HG03442 (cell line): ENCODE measurements around the gene TCN2.
"Not testable (repeated sequence)": the region's sequence is repeated elsewhere in the genome, so short reads cannot be mapped to it uniquely, and the experiment has no call there.

Source experiments
- ATAC-seq: cut with Tn5 transposase; IDR thresholded peaks from one replicate; pipeline ENCODE4 v1.9.1; 2021; ENCODE audit warnings: mild to moderate bottlenecking, moderate library complexity; ENCODE audit not compliant: unreplicated experiment

TCN2 gene

GRCh38 chr22:30609260-30610185 lies 2.5 kb downstream of the TCN2 start:
- peak; percentile 47 for ATAC-seq

GRCh38 chr22:30610299-30610698 lies 3.3 kb downstream of the TCN2 start:
- ATAC-seq, result no peak

DNA sequence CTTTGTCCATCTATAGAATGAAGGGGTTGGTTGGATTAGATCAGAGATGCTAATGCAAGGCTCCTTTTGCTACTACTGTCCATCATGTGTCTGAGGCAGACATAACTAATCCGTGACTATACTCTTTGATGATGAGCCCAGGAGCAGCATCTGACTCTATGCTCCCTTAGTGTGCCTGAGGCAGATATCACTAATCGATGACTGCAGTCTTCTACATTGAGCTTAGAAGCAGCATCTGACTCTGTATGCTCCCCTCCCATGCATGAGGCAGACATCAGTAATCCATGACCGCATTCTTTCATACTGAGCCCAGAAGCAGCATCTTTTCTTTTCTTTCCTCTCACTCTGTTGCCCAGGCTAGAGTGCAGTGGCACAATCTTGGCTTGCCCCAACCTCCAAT lies 4.2 kb downstream of the TCN2 start:
- ATAC-seq, result no peak

GRCh38 chr22:30612789-30613188 lies 5.8 kb downstream of the TCN2 start:
- no peak for ATAC-seq

GRCh38 chr22:30614268-30614667 lies 7.3 kb downstream of the TCN2 start:
- no peak for ATAC-seq

- ATAC-seq, result no peak
These were observed 7.9 kb downstream of the TCN2 start for GRCh38 chr22:30614879-30615278.

GRCh38 chr22:30615543-30615954 lies 8.6 kb downstream of the TCN2 start:
- no peak for ATAC-seq

- no peak for ATAC-seq
These were observed 10.8 kb downstream of the TCN2 start for GRCh38 chr22:30617819-30618218.

DNA sequence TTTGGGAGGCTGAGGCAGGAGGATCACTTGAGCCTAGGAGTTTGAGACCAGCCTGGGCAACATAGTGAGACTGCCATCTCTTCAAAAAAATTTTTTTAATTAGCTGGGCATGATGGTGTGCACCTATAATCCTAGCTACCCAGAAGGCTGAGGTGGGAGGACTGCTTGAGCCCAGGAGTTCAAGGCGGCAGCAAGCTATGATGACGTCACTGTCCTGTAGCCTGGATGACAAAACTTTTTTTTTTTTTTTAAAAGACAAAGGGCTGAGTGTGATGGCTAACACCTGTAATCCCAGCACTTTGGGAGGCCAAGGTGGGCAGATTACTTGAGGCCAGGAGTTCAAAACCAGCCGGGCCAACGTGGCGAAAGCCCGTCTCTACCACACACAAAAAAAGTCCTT lies 12.9 kb downstream of the TCN2 start:
- not testable (repeated sequence) for ATAC-seq

- no peak for ATAC-seq
These were observed 19.4 kb downstream of the TCN2 start for GRCh38 chr22:30626413-30626812.

DNA sequence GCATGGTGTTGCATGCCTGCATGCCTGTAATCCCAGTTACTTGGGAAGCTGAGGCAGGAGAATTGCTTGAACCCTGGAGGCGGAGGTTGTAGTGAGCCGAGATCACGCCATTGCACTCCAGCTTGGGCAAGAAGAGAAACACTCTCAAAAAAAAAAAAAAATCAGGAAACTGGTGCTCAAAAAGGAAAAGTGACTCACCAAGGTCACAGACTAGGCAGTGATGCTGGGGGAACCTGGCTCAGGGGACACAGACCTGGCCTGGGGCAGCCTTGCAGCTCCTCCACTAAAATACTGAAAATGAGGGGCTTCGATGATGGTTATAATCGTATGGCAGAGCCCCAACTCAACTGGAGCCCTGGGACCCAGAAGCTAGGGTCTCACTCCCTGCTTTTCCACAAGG lies 20.5 kb downstream of the TCN2 start:
- no peak for ATAC-seq

- ATAC-seq, result no peak
These were observed 21.5 kb downstream of the TCN2 start for GRCh38 chr22:30628491-30628890.

- not testable (repeated sequence) for ATAC-seq
These were observed 24.5 kb downstream of the TCN2 start for GRCh38 chr22:30631469-30631868.

DNA sequence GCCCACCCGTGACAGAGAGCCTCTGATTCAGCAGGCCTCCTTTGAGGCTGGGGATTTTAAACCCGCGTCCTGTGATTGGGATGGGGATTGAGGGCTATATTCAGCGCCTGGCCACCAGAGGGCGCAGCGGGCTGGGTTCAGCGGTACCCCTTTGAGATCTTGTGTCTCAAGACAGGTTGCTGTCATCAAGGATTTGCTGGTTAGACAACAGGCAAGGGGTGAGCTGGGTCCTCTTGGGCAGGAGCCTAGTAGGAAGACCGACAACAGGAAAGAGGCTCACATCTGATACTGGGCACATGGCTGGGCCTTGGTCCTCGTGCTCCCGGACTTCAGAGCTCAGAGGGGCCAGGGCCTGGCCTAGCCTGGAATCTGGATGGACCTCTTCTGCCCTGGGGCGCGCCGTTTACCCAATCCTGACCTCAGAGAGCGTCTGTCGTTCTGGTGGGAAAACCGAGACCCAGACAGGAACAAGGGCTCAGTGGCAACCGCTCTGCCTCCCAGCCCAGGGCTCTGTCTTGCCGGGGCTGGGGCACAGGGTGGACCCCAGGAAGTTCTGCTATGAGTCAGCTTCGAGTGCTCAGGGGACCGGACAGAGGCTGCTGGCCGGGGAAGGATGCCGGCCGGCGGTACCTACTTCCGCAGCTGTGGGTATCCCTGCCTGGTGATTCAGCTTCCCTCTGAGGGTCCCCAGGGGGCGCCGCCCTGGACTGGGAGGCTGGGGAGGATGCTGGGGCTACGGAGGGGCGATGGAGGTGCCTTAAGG lies 27.7 kb downstream of the TCN2 start:
- peak; percentile 48 for ATAC-seq

DNA sequence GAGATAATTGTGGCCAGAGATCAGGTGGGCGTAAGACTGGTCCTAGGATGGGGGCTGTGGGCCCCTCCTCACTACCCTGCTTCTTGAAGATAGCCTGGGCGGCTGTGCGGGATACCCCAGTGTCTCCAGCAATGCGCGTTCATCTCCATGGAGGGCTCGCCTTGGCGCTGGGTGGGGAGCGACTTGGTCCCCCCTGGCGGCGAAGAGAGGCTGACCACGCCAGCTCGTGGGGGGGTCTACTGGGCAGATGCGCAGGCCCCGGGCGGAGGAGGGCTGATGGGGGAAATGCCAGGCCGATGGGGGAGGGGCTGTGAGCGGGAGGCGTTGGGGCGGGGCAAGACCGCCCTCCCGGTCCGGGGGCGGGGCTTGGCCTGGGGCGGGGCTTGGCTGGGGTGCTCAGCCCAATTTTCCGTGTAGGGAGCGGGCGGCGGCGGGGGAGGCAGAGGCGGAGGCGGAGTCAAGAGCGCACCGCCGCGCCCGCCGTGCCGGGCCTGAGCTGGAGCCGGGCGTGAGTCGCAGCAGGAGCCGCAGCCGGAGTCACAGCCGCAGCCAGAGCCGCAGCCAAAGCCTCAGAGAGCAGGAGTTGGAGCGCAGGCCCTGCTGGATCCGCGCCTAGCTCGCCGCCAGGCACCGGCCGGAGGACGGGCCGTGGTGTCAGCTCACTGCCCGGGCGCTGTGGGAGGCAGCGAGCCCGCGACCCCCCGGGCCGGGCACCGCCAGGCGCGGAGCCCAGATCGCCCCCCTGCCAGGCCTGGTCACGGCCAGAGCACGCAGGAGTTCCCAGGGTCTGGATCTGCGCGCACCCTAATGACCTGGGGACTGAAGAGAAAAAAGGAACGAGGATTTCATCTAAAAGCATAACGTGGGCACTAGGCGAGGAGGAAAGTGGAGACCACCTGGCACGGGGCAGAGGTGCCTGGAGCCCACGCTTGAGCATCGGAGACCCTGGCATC lies 28.6 kb downstream of the TCN2 start, which contains the start of gene SLC35E4:
Gene SLC35E4 (plus strand): TSS at position 509 of the 953 bp plus-strand sequence. CDS start 670 bp downstream, outside the sequence.
- peak; percentile 59 for ATAC-seq

GRCh38 chr22:30636226-30637077 lies 29.5 kb downstream of the TCN2 start:
- ATAC-seq, result no peak

GRCh38 chr22:30637701-30638114 lies 30.7 kb downstream of the TCN2 start:
- no peak for ATAC-seq

GRCh38 chr22:30640361-30640760 lies 33.4 kb downstream of the TCN2 start:
- no peak for ATAC-seq

- no peak for ATAC-seq
These were observed 34.0 kb downstream of the TCN2 start for GRCh38 chr22:30640839-30641430.
